ENCODE measurements around the gene IGFBP7. TPM values are rescaled to one million over a fixed set of nuclear protein-coding genes. Genes with fewer than 3 reads are reported as not detected.

The IGFBP7 gene
- total RNA-seq, 1 donor from 2014 or later = not detected

DNA sequence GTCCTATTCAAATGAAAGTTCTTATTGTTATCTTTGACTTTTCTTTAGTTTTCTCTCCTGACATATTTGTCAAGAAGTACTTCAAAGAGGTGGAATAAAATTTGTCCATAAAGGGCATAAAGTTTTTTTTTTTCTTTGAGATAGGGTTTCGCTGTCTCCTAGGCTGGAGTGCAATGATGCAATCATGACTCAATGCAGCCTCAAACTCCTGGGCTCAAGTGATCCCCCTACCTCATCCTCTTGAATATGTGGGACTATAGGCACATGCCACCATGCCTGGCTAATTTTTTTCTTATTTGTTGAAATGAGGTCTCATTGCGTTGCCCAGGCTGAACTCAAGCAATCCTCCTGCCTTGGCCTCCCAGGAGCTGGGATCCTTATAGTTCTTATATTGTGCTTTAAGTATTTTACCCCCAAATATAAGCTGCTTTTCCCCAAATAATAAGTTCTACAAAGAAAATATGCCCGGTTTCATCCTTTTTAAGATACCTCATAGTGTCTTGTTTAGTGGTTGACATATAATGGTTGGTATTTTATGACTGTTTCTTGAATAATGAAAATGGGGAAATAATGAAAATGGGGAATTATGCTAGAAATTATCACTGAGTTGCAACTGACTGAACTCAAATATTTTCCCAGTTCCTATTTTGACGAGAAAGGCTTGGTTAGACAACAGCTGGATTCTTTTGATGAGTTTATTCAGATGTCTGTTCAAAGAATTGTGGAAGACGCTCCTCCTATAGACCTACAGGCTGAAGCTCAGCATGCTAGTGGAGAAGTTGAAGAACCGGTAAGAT, 119.9 kb downstream of the IGFBP7 start:
- Mint-ChIP-seq H3K9me3 (no peaks in the 10 kb centered on the region), H3K27me3 (no peaks in the 10 kb centered on the region), H3K27ac (no peak overlapping the region), H3K36me3 (ENCODE audit: low read depth) (peaks cover 67% of the 10 kb centered on the region), H3K4me3 (no peak overlapping the region), H3K4me1 (peaks cover 24% of the 10 kb centered on the region)
- intact Hi-C loops (cut with micrococcal nuclease) = no loop called here
- DNase-seq = peak; percentile 33

DNA sequence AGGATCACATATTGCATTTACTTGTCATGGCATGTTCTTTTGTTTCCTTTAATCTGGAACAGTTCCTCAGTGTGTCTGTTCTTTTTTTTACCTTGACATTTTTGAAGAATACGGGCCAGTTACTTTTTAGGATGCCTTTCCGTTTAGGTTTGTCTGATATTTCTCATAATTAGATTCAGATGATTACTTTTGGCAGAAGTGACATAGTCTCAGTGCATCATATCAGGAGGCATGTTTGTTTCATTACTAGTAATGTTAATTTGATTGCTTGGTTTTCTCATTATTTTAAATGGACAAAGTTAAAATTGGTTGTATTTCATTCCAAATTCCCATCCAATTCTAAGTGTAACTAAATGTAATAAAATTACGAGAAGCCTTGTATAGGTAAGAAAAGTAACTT, 123.2 kb downstream of the IGFBP7 start:
- intact Hi-C loops (cut with micrococcal nuclease) = no loop called here
- Mint-ChIP-seq H3K36me3 (ENCODE audit: low read depth) (peaks cover 66% of the 10 kb centered on the region), H3K9me3 (no peaks in the 10 kb centered on the region)

DNA sequence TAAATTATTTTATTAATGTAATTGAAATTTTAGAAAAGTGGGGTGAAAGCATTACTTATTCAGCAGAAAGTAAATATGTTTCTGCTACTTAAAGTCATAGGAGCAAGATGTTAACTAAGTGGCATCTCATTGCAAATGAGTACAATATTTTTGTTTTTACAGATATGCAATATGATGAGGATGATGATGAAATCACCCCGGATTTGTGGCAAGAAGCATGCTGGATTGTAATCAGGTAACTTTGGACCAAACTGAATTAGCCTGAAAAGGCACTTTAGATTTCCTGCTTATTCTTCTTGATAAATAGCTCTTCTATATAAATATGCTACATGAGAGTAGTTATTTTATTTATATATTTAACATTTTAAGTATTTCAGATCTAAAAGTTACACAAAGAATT, 124.0 kb downstream of the IGFBP7 start:
- H3K4me1 Mint-ChIP-seq = peaks cover 34% of the 10 kb centered on the region
- DNase-seq = no peak
- H3K27me3 Mint-ChIP-seq = no peaks in the 10 kb centered on the region
- intact Hi-C loops (cut with micrococcal nuclease) = no loop called here
- no peak overlapping the region for H3K27ac Mint-ChIP-seq
- peaks cover 64% of the 10 kb centered on the region for H3K36me3 Mint-ChIP-seq (ENCODE audit: low read depth)
- no peaks in the 10 kb centered on the region for H3K9me3 Mint-ChIP-seq
- no peak overlapping the region for H3K4me3 Mint-ChIP-seq

More for the DNA sequence above, 123.2 kb downstream of the IGFBP7 start:
- no peak for DNase-seq
- Mint-ChIP-seq H3K4me1 (peaks cover 32% of the 10 kb centered on the region), H3K27ac (no peak overlapping the region), H3K27me3 (no peaks in the 10 kb centered on the region), H3K4me3 (no peak overlapping the region)

DNA sequence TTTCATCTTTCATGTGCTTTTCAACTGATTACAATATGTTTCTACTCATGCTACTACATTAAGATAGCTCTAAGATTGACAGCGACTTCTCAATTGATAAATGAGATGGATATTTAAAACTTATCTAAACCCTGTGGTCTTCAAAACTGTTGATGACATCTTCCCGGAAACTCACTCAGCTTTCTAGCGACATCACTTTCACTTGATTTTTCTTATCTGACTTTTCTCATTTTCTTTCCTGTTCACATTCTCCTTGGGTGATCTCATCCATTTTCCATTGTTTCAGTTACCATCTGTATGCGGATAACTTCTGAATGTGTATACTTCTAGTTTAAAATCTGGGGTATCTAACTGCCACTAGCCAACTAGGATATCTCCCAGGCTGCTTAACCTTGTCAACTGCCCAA, 128.4 kb downstream of the IGFBP7 start:
- H3K4me3 Mint-ChIP-seq = peak overlapping the region; percentile 98
- no peaks in the 10 kb centered on the region for H3K9me3 Mint-ChIP-seq
- H3K4me1 Mint-ChIP-seq = peaks cover 47% of the 10 kb centered on the region
- intact Hi-C loops (cut with micrococcal nuclease) = no loop called here
- peaks cover 2% of the 10 kb centered on the region for H3K27me3 Mint-ChIP-seq
- H3K36me3 Mint-ChIP-seq (ENCODE audit: low read depth) = peaks cover 55% of the 10 kb centered on the region
- H3K27ac Mint-ChIP-seq = peak overlapping the region; percentile 49
- no peak for DNase-seq

Other genes starting within 250 kb of the IGFBP7 start
- gene REST, start 202.5 kb downstream of the IGFBP7 start, total RNA-seq = 53.4 and 56.0 TPM in 2 replicates
- gene NOA1, start 132.8 kb downstream of the IGFBP7 start, total RNA-seq = 17.7 and 18.5 TPM in 2 replicates
- 154 and 158 TPM in 2 replicates for gene POLR2B, start 131.5 kb downstream of the IGFBP7 start, total RNA-seq